HT1080 (cell line): Measurements from ENCODE around the gene SERPINA12. TPM values are rescaled to one million over a fixed set of nuclear protein-coding genes. Genes with fewer than 3 reads are reported as not detected.

Experiments
- DNase-seq: peaks from one replicate; pipeline ENCODE4 v3.0.0-alpha.2; 2015; ENCODE audit warnings: low read depth
- polyA plus RNA-seq, 2 experiments: library from polyadenylated mRNA; depleted of rRNA; stranded (reverse); fragments of >200 nt; gene quantifications; 2 replicates each; pipeline ENCODE4 v1.2.3, GENCODE V29; 2015
- total RNA-seq: library from RNA; depleted of rRNA; stranded (reverse); fragments of >200 nt; shearing (Covaris generic); gene quantifications from 2 replicates; pipeline ENCODE4 v1.2.3, GENCODE V29; 2014; rRNA removed

The SERPINA12 gene, protein sequence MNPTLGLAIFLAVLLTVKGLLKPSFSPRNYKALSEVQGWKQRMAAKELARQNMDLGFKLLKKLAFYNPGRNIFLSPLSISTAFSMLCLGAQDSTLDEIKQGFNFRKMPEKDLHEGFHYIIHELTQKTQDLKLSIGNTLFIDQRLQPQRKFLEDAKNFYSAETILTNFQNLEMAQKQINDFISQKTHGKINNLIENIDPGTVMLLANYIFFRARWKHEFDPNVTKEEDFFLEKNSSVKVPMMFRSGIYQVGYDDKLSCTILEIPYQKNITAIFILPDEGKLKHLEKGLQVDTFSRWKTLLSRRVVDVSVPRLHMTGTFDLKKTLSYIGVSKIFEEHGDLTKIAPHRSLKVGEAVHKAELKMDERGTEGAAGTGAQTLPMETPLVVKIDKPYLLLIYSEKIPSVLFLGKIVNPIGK
- total RNA-seq: not detected in 2 replicates
- polyA plus RNA-seq (2015; cell fraction: cytosol; rRNA removed): not detected in 2 replicates
- not detected in 2 replicates for polyA plus RNA-seq (2015; cell fraction: nucleus; rRNA removed)

DNA sequence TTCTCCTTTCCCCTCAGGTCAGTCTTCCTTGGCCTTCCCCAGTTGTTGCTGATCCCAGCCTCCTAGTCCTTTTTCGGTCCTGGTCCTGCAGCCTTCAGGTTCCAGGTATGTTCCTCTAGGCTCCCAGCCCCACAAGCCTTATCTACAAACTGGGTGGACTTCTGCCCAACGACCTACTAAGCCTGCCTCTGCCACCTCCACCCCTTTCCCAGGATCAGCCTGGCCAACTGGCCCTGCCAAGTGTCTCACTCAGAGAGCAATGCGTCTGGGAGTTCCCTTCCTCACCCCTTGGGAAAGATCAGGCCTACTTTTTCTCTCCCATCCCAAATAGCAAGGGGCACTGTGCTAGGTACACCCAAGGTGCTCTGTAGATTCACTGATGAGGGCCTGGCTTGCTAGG, at the start of gene SERPINA12:
TSS of gene SERPINA12 (minus strand) at position 114 of the 400 bp plus-strand sequence. CDS start 11,072 bp downstream, outside the sequence.
- no peak for DNase-seq

DNA sequence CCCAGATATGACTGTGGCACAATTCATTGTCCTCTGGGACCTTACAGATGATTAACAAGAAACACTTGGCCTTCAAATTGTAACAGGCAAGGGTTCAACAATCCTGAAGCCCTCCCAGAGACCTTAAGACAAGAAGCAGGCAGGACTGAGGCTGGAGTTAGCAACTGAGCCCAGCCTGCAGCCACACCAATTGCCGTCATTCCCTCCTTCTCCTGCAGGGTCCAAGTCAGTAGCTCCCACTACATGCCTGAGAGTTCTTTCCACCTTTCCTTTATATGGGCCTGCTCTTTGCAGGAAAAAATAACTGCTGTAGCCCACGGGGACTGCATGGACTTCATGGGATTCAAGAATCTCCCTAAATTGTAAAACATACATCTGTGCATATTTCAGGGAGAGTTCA, 49.6 kb upstream of the SERPINA12 start:
- DNase-seq: no peak

DNA sequence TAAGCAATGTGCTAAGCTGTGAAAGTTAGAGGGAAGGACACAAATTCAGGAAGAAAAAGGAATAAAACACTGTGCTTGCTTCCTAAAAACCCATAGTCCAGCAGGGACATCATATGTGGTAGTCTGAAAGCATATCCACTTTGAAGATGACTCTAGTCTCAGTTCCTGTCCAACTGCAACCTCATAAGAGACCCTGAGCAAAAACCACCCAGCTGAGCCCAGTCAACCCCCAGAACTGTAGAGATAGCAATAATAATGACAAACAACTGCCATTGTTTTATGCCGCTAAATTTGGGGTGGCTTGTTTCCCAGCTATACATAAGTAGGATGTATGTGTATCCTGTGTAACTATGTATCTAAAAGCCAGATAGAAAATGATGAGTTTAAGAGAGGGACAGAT, 48.1 kb upstream of the SERPINA12 start:
- no peak for DNase-seq

DNA sequence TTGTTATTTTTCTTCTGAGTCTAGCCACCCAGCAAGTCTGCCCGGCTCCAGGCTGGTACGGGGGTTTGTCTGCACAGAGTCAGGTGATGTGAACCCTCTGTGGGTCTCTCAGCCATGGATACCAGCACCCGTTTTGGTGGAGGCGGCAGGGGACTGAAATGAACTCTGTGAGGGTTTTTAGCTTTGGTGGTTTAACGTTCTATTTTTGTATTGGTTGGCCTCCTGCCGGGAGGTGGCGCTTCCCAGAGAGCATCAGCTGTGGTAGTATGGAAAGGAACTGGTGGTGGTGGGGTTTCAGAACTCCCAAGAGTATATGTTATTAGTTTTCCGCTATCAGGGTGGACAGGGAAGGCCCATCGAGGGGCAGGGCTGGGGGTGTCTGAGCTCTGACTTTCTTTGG, 46.7 kb upstream of the SERPINA12 start:
- no peak for DNase-seq

DNA sequence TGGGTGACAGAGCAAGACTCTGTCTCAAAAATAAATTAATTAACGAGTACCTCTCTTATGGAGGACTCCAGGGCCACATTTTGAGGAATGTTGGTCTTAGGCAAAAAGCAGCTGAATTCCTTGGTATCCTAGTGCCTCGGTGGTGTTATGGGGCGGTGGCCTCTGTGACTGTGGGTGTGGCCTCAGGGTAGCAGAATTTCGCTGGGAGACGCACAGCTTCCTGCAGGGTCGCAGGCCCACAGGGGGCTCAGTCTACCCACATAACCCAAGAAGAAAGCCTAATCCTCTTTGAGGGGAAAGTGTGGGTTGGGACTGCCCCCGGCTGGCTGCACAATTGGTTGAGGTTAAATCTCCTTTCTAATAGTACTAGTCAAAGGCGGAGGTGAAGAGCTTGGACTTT, 40.8 kb upstream of the SERPINA12 start:
- no peak for DNase-seq

DNA sequence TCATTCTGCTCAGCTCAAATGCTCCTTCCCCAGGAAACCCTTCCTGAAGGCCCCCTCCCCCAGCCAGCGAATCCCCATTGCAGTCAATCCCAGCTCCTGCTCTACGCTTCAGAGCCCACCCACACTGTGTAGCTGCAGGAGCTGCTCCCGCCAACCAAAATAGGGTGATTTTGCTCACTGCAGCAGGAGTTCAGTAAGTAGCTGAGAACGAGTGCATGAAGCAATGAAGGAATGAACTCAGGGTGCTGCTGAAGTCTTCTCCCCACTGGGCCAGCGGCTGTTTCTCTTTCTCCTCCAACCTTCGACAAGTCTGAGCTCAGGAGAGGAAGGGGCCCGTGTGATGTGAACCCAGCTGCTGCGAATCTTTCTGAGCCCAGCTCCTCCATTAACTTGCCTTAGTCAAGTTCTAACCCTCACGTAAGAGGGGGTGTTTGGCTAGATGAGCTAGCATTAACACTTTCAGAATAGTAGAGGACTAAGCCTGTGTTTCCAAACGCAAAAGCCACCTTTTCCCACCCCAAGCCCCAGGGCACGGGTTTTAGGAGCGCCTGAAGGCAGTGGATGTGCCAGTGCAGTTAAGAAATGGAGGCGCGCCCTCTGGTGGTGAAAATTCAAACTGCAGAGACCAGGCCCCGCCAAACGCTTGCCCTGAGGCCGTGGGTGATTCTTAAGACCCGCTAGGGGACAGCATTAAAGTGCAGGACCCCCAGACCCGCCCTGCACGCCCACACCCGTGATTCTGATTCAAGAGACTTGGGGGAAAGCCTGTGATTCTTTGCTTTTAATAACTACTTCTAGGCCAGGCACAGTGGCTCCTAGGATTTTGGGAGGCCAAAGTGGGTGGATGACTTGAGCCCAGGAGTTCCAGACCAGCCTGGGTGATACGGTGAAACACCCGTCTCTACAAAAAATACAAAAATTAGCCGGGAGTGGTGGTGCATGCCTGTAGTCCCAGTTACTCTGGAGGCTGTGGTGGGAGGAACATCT, 40.0 kb upstream of the SERPINA12 start:
- DNase-seq: peak; percentile 51

DNA sequence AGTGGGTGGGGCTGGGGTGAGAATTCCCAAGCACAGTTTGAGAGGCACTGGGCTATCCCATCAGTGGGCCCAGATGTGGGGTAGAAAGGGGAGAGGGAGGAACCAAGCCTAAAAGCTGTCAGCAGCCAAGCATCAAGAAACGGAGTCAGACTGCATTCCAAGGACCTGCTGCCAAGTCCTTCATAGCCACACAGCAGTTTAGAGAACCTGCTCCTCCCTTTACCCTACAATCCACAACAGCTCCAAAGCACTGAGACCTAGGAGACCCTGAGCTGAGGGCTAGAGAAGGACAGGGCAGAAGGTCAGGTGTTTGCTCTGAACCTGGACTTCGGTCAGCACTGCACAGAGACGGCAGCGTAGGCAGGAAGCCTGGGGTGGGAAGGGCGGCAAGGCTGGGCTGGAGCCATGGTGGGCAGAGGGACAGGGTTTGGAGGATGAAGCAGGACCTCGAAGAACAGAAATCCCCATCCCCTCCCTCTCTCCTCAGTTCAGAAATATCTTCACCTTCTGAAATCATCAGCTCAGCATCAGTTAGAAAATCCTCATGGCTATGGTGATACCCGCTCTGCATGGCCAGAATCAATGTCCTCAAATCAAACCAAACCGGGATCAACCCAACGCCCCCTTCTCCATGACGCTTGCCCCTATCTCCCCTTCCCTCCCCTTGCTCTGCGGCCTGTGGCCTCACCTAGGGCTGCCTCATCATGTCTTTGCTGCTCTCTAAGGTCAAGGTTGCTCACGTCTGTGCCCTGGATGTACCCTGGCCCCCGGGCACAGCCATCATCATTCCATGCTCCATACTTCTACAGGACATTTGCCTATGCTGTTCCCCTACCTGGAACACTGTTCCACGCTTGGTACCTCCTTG, 39.1 kb upstream of the SERPINA12 start:
- no peak for DNase-seq

DNA sequence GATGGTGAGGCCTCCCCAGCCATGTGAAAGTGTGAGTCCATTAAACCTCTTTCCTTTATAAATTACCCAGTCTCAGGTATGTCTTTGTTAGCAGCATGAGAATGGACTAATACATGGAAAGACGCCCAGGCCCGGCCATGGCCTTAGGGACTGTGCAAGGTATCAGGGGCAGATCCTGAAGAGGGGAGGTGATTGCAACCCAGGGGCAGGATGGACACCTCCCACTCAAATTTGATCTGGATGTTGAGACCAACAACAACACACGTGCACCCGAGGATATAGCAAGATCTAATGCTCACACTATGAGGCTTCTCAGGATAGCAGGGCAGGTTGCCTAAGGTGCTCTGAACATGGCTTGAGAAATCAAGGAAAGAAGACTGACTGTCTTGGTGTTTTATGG, 38.5 kb upstream of the SERPINA12 start:
- no peak for DNase-seq

DNA sequence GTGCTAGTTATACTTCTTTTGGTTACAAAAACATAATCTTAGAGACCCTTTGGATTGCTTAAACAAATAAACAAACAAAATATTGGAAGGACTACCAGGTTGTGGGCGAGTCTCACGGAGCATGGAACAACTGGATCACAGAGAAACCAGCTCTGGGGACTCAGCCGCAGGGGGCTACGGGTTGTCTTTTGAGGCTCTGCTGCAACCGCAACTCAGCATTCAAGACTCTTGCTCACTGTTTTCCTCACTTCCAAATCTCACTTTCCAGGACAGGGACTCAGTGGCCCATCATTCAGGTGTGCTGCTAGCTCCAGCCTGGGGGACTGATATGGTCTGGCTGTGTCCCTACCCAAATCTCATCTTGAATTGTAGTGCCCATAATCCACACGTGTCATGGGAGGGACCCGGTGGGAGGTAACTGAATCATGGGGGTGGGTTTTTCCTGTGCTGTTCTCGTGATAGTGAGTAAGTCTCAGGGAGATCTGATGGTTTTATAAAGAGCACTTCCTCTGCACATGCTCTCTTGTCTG, 37.9 kb upstream of the SERPINA12 start:
- DNase-seq: no peak

DNA sequence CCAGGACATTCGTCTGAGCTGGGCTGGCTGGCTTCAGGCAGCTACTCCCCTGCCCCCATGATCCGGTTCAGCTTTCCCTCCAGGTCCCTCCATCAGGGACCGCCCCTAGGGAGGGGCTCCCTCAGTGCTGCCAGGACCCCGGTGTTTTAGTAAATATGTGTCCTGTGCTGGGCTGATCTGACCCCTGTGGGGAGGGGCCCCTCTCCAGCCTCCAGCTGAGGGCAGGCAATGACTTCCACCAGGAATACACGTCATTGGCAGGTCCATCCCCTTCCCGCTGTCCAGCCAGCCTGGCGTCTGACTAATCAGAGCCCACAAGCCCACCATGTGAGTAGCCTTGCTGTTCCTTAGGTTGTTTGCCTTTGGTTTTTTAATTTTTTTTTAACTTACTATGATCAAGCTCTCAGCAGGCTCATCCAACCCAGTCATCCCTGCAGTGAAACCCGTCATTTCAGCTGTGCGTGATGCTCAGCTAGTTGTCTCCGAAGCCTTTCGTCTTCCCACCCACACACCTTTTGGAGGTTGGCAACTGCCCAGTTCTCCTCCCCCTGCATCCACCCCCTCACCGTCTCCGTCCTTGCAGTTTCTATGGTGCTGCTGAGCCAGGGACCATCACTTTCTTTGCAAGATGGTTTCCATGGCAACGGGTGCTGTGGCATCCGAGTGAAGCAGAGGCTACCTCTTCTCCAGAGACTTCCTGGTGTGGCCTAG, 36.0 kb upstream of the SERPINA12 start:
- no peak for DNase-seq

DNA sequence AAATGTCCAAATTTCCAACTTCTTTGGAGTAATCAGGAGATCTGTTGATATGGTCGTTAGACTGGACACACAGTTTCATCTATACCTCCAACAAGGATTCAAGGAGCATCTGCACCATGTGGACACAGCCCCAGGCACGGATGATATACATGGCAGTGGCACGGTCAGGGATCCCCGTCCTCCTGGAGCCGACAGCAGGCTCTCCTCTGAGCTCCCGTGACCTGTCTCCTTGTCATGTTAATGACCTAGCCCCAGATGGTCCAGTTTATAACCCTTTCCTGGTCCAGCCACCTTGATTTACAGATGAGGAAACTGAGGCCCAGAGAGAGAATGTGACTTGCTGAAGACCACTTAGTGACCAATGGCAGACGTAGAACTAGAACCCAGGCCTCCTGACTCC, 35.5 kb upstream of the SERPINA12 start:
- DNase-seq: no peak

DNA sequence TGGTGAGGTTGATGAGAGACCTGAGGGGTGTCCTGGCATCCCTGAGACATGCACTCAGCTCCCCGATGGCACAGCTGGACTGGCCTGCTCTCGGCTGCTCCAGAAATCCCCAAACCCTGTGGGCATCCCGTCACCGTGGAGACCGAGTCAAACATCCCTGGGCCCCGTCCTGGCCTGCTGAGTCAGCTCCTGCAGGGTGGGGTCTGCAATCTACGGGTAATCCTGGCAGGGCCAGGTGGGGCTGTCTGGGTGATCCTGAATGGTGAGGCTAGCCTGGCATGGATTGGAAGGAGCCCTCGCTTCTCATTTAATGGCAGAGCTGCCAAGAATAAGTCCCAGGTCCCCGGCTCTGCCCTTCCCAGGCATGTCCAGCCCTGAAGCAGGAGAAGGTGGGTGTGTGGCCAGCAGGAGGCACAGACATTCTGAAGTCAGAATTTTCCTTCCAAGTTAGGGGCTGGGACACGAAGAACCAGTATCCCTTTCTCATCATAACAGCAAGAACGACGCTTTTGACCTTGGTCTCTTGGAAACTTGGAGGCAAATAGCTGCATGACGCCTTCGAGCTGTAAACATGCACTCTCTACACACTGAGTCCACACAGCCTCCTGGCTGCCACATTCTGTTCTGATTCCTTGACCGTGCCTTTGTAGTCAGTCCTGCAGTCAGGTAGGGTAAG, 34.3 kb upstream of the SERPINA12 start:
- DNase-seq: no peak

DNA sequence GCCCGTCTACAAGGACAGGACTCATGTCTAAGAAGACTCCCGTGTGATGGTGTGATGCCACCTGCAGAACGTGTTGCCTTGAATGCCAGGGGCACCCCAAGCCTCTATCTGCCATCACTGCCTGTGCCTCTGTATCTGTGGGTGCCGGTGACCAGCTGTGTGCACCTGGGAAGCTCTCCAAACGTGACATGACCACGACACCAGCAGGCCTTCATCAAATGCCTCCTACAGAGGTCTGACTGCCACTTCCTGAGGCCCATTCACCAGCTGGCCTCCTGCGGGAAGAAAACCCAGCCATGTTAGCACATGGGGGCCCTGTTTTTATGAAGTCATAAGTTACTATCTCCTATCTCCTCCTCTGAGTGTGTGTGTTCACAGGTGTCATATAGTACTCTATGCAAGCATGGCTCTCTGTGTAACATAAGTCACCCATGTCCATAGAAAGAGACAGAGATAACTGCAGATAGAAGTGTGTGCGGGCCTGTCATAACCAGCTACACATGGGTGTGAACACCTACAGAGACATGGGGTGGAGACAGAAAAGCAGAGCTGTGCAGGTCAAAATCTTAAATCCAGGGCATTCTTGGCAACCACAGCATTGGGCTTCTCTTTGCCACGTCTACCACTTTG, 33.7 kb upstream of the SERPINA12 start:
- no peak for DNase-seq

DNA sequence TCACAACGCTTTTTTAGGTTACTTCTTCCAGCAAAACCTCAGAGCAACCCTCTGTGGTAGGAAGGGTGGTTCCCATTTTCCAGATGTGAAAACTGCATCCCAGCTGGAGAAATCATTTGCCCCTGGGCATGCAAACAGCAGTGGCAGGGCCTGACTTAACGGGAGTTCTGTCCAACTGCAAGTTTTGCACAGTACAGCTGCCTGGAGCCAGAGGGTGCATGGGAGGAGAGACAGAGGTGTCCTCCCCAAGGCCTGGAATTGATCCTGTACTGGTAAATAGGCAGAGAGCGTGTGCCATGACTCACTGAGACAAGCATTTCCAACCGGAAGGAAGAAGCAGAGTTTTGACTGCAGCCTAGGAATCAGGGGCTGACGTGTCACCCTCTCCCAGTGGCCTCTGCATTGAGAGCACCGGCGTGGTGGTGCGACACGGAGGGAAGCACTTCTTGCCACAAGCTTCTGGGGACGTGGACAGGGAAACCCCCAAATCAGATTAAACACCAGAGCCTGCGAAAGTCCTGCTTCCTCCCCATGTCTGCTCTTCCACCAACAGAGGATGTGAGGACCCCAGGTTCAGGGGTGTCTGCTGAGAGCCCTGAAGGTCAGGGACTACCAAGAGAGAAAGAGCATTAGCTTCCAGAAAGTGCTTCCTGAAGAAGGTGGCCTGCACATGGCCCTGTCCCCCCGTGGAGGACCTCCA, 33.0 kb upstream of the SERPINA12 start:
- DNase-seq: peak; percentile 77

DNA sequence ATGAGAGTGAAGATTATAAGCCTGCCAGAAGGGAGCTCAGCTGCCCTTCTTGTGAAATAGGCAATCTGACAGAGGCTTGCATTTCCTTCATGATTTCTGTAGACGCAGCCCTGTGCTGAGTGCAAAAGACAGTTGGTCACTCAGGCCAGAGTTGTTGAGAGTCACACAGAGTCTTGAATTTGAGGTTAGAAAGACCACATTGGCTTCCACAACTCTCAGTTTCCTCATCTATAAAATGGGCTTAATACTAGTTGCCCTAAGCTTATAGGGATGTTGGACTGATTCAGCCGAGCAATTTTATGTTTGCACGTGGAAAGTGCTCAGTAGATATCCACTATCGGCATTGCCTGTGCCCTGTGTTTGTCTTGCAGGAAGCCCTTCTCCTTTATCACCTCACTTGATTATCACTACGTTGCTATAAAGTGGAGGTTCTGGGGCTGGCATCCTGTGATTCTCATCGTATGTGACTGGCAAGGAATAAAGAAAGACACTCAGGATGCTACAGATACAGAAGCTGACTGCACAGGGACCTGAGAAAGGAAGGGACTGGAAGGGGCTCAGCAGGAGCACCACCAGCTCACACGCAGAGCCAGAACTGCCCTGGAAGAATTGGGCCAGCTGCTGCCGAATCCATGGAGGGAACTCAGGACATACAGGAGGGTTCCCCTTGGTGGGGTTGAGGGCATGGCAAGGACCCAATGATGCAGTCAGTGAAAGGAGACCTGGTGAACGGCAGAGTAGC, 32.1 kb upstream of the SERPINA12 start:
- DNase-seq: no peak

DNA sequence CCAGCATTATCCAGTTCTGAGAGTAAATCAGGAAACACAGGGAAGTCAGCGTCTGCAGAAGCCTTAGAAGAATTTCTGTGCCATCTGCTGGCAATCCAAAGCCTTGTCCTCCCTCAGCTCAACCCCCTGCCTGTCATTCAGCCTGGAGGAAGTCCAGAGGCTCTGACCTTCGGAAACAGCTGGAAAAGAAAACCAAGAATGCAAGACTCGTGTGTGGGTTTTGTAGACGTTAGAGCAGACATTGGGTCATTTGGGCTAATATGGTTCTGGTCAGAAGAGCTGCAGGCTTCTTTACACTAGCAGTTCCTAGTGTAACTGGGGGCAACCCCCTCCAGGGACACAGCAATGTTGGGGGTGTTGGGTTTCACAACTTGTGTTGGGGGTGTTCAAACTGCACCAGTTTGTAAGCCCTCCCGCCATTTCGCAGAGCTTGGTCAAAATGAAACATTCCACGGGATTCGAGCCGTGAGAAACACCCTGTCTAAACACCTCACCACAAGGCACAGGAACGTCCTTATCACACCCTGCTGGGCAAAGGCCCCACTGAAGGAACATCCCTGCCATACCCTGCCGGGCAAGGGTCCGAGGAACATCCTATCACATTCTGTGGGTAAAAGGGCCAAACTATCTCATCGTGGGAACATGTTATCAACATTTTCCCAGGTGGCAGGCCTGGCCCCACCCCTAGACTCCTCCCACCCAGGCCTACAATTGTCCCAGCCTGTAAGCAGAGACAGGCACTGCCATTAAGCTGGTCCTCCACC, 30.9 kb upstream of the SERPINA12 start:
- no peak for DNase-seq

DNA sequence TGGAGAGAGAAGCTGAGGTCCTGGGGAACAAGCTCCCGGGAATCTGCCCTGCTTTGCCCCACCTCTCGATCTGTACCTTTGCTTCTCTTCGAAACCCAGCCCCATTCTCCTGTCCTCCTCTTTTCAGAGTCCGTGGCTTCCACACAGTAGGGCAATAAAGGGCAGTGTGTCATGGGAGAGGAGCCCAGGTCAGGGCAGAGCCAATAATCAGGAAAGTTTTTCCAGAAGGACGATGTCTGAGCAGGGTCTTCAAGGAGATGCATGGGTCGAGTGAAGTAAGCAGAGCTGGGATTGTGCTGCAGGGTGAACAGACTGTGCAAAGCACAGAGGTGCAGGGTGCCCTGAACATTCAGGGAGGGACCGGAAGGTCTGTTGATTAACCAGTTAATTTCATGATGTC, 29.9 kb upstream of the SERPINA12 start:
- no peak for DNase-seq
